Karpas-422 (cell line): ENCODE data around the gene CENPT. TPM values are rescaled to one million over a fixed set of nuclear protein-coding genes. Genes with fewer than 3 reads are reported as not detected.

ENCODE experiments used
- DNase-seq: peaks from one replicate; pipeline ENCODE4 v3.0.0-alpha.2; 2015
- H2AFZ ChIP-seq: fragments of 200-600 bp; sonication (generic); 2 replicates; pipeline ENCODE4 v1.6.1; 2014; ENCODE audit warnings: antibody characterized with exemption, low read length, mixed read lengths
- H3K27ac ChIP-seq: fragments of 200-600 bp; sonication (generic); 2 replicates; pipeline ENCODE4 v1.5.1; 2014; ENCODE audit warnings: mild to moderate bottlenecking, low read length, moderate library complexity
- H3K27me3 ChIP-seq: fragments of 200-600 bp; sonication (generic); 2 replicates; pipeline ENCODE4 v1.6.1; 2014; ENCODE audit warnings: low read length, mixed read lengths
- H3K36me3 ChIP-seq: fragments of 200-600 bp; sonication (generic); 2 replicates; pipeline ENCODE4 v1.6.1; 2014; ENCODE audit warnings: low read length, mixed read lengths; ENCODE audit not compliant: insufficient read depth
- H3K4me1 ChIP-seq: fragments of 200-600 bp; sonication (generic); 2 replicates; pipeline ENCODE4 v1.6.1; 2014; ENCODE audit warnings: mild to moderate bottlenecking, low read length, mixed read lengths
- H3K4me2 ChIP-seq: fragments of 200-600 bp; sonication (generic); 2 replicates; pipeline ENCODE4 v1.6.1; 2014; ENCODE audit warnings: low read length, low read depth, mild to moderate bottlenecking; ENCODE audit not compliant: poor library complexity, severe bottlenecking
- H3K4me3 ChIP-seq: fragments of 200-600 bp; sonication (generic); 2 replicates; pipeline ENCODE4 v1.5.1; 2014; ENCODE audit warnings: mild to moderate bottlenecking, antibody characterized with exemption, low read length, mixed read lengths
- H3K79me2 ChIP-seq: fragments of 200-600 bp; sonication (generic); 2 replicates; pipeline ENCODE4 v1.6.1; 2014; ENCODE audit warnings: mild to moderate bottlenecking, low read length, mixed read lengths
- H3K9ac ChIP-seq: fragments of 200-600 bp; sonication (generic); 2 replicates; pipeline ENCODE4 v1.6.0; 2014; ENCODE audit warnings: low read length
- H3K9me2 ChIP-seq: fragments of 200-600 bp; sonication (generic), shearing (Covaris generic); replicated peaks from 2 replicates; pipeline ENCODE4 v1.6.0; 2014; ENCODE audit warnings: mild to moderate bottlenecking, low read length, moderate library complexity; ENCODE audit not compliant: insufficient read depth
- H3K9me3 ChIP-seq: fragments of 300-700, 200-600 bp; sonication (generic); 2 replicates; pipeline ENCODE4 v1.6.1; 2014; ENCODE audit warnings: low read length, mixed read lengths
- H4K20me1 ChIP-seq: fragments of 200-600 bp; sonication (generic); 2 replicates; pipeline ENCODE4 v1.6.1; 2014; ENCODE audit warnings: mild to moderate bottlenecking, antibody characterized with exemption, low read length, low read depth; ENCODE audit not compliant: insufficient read depth
- total RNA-seq: library from RNA; depleted of rRNA; stranded (reverse); fragments of >200 nt; shearing (Covaris generic); gene quantifications from 2 replicates; pipeline ENCODE4 v1.2.3, GENCODE V29; 2014; ENCODE audit warnings: low replicate concordance

The CENPT gene
- total RNA-seq, 1 experiment from 2014 or later, result 22.0 TPM

DNA sequence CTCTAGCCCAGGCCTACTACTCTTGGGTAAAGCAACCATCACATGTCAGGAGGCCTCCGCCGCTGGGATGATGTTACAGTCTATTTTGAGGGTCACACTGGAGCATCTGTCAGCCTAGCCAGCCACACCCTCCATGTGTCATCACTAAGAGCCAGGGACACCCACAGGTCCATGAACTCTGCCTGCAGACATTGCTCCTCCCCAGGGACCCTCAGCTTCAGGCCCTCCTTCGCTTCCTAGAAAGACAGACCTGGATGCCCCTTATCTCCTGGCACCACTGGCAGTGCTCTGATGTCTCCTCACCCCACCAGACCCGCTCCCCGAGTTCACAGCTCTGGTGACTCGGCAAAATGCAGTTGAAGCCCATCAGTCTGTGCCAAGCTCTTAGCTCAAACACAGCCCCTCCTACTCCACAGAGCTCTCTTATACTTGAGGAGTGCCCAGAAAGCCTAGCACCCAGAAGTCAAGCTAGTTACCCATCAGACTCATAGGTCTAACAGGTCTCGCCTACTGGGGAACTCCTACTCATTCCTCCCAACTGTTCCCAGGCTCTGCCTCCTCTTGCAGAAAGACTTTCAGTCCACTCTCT lies 47.1 kb downstream of the CENPT start:
- Histone ChIP-seq H2AFZ (no peak overlapping the region), H3K4me1 (peaks cover 27% of the 10 kb centered on the region), H3K36me3 (peaks cover 14% of the 10 kb centered on the region), H3K9ac (no peak overlapping the region), H3K27me3 (no peaks in the 10 kb centered on the region), H4K20me1 (no peaks in the 10 kb centered on the region), H3K4me2 (no peak overlapping the region), H3K9me2 (no peaks in the 10 kb centered on the region), H3K9me3 (no peaks in the 10 kb centered on the region), H3K27ac (no peak overlapping the region), H3K4me3 (no peak overlapping the region), H3K79me2 (peaks cover 76% of the 10 kb centered on the region)
- DNase-seq, result no peak

DNA sequence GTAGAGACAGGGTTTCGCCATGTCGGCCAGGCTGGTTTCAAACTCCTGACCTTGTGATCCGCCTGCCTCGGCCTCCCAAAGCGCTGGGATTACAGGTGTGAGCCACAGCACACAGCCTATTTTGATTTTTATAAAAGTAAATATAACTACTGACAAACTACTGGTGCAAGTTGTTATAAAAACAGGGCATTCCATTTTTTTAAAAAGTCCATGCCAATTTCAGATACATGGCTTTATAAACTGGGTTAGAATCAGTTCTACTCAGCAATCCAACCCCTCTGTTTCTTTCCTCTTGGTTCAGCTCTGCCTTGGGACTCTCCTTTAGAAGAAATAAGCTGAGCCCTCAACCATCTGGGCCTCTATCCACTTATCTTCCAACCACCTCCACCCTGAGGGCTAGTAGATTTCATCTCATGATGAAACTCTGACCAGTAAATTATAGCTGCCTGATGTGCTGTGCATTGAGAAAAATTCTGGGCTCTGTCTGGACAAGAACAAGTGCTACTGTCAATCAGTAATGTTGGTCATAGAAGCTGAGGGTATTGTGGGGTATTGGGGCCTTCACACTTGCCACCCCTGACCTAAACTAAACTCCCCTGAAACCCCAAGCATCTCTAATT lies 51.3 kb downstream of the CENPT start:
- H3K79me2 ChIP-seq, result peaks cover 59% of the 10 kb centered on the region
- no peaks in the 10 kb centered on the region for H3K4me1 ChIP-seq
- no peak overlapping the region for H2AFZ ChIP-seq
- DNase-seq, result no peak
- no peak overlapping the region for H3K27ac ChIP-seq
- H3K9me2 ChIP-seq, result no peaks in the 10 kb centered on the region
- H3K27me3 ChIP-seq, result no peaks in the 10 kb centered on the region
- no peaks in the 10 kb centered on the region for H4K20me1 ChIP-seq
- H3K36me3 ChIP-seq, result no peaks in the 10 kb centered on the region
- H3K9ac ChIP-seq, result no peak overlapping the region
- H3K9me3 ChIP-seq, result no peaks in the 10 kb centered on the region
- H3K4me3 ChIP-seq, result no peak overlapping the region
- no peak overlapping the region for H3K4me2 ChIP-seq

DNA sequence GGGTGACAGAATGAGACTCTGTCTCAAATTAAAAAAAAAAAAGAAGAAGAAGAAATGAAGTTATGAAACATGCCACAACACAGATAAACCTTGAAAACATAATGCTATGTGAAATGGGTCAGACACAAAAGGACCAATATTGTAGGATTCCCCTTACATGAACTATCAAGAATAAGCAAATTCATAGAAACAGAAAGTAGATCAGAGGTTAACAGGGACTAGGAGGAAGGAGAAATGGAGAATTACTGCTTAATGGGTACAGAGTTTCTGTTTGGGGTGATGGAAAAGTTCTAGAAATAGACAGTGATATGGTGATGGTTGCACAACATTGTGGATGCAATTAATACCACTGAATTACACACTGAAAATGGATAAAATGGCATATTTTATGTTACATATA lies 57.4 kb downstream of the CENPT start:
- Histone ChIP-seq H3K9me2 (no peaks in the 10 kb centered on the region), H2AFZ (no peak overlapping the region), H3K4me1 (peaks cover 10% of the 10 kb centered on the region), H3K4me3 (no peak overlapping the region), H3K9me3 (no peaks in the 10 kb centered on the region), H3K27ac (no peak overlapping the region), H3K27me3 (no peaks in the 10 kb centered on the region), H4K20me1 (no peaks in the 10 kb centered on the region), H3K4me2 (no peak overlapping the region), H3K9ac (no peak overlapping the region), H3K79me2 (peaks cover 51% of the 10 kb centered on the region), H3K36me3 (no peaks in the 10 kb centered on the region)
- no peak for DNase-seq

DNA sequence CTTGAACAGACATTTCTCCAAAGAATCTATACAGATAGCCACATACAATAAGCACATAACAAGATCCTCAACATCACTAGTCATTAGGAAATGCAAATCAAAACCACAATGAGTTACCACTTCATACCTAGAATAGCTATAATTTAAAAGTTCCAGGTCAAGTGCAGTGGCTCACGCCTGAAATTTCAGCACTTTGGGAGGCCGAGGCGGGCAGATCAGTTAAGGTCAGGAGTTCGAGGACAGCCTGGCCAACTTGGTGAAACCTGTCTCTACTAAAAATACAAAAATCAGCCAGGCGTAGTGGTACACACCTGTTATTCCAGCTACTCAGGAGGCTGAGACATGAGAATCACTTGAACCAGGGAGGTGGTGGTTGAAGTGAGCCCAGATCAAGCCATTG lies 61.0 kb downstream of the CENPT start:
- H3K79me2 ChIP-seq, result peaks cover 48% of the 10 kb centered on the region
- no peaks in the 10 kb centered on the region for H4K20me1 ChIP-seq
- H3K4me3 ChIP-seq, result no peak overlapping the region
- H3K9me3 ChIP-seq, result no peaks in the 10 kb centered on the region
- H3K4me2 ChIP-seq, result peak overlapping the region; percentile 36
- no peaks in the 10 kb centered on the region for H3K27me3 ChIP-seq
- H3K9ac ChIP-seq, result no peak overlapping the region
- H3K36me3 ChIP-seq, result no peaks in the 10 kb centered on the region
- peaks cover 10% of the 10 kb centered on the region for H3K4me1 ChIP-seq
- no peaks in the 10 kb centered on the region for H3K9me2 ChIP-seq
- H3K27ac ChIP-seq, result peak overlapping the region; percentile 56
- no peak overlapping the region for H2AFZ ChIP-seq
- DNase-seq, result peak; percentile 63

DNA sequence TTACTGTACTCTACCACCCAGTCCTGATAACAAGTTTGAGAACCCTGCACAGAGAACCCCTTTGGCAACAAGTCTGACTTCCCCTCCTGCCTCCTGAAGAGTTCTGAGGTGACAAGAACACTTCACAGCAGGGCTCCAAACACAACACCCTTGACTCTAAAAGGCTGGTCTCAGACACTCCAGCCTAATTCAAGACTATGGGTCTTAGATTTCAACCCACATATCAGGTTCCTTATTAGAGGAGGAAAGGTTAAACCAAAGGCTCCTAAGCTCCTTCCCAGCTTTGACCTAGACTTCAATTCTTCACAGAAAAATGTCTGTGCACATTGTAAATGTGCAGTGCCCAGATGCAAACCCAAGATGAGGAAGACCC lies 64.2 kb downstream of the CENPT start:
- no peak for DNase-seq
- Histone ChIP-seq H2AFZ (no peak overlapping the region), H3K9ac (no peak overlapping the region), H3K36me3 (no peaks in the 10 kb centered on the region), H3K4me3 (no peak overlapping the region), H3K79me2 (peaks cover 50% of the 10 kb centered on the region), H4K20me1 (no peaks in the 10 kb centered on the region), H3K27ac (no peak overlapping the region), H3K4me1 (peaks cover 10% of the 10 kb centered on the region), H3K27me3 (no peaks in the 10 kb centered on the region), H3K9me3 (no peaks in the 10 kb centered on the region), H3K9me2 (no peaks in the 10 kb centered on the region), H3K4me2 (no peak overlapping the region)

DNA sequence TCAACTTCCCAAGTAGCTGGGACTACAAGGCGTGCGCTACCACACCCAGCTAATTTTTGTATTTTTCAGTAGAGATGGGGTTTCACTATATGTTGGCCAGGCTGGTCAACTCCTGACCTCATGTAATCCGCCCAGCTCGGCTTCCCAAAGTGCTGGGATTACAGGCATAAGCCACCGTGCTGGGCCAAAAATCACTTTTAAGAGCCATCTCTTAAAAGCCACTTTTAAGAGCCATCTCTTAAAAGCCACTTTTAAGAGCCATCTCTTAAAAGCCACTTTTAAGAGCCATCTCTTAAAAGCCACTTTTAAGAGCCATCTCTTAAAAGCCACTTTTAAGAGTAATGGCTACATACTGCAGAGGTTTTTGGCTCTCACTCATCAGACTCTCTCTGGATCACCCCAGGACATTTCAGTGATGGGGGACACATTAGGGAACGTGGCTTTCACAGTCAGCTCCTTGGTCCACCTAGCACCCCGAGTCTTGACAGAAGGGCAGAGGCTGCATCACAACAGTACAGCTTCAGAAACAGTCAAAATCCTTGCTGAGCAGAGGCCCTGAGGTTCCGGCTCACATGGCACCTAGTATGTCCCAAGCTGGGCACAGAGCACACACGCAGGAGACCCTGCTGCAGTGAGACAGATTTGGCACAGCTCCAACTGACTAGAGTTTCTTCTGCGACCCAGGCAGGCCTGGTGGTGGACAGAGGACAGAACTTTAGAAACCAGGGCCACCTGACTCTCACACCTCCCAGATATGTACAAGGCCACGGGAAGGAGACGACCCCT lies 64.7 kb downstream of the CENPT start:
- no peak overlapping the region for H3K9ac ChIP-seq
- H3K4me1 ChIP-seq, result peaks cover 10% of the 10 kb centered on the region
- no peaks in the 10 kb centered on the region for H3K9me2 ChIP-seq
- peaks cover 54% of the 10 kb centered on the region for H3K79me2 ChIP-seq
- H3K27ac ChIP-seq, result no peak overlapping the region
- H3K4me2 ChIP-seq, result no peak overlapping the region
- no peaks in the 10 kb centered on the region for H3K36me3 ChIP-seq
- no peak overlapping the region for H3K4me3 ChIP-seq
- H4K20me1 ChIP-seq, result no peaks in the 10 kb centered on the region
- DNase-seq, result no peak
- H2AFZ ChIP-seq, result no peak overlapping the region
- H3K9me3 ChIP-seq, result no peaks in the 10 kb centered on the region
- H3K27me3 ChIP-seq, result no peaks in the 10 kb centered on the region

DNA sequence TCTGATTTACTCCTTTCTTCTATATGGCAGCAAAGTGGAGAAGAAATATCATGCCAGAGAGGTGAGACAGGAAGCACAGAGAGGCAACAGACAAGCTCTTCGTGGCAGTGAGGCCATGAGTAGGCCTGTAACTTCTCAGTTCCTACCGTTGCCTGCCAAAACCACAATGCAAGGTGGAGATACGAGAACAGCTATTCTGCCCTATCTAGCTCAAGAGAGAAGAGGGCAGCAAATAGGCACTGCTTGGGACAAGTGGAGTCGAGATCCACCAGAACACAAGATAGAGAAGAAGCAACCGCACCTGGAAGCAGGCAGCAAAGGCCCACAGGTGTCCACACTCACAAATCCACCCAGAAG lies 66.0 kb downstream of the CENPT start:
- DNase-seq, result no peak
- H3K79me2 ChIP-seq, result peaks cover 47% of the 10 kb centered on the region
- H3K4me3 ChIP-seq, result no peak overlapping the region
- H3K9me2 ChIP-seq, result no peaks in the 10 kb centered on the region
- no peaks in the 10 kb centered on the region for H4K20me1 ChIP-seq
- no peaks in the 10 kb centered on the region for H3K36me3 ChIP-seq
- no peak overlapping the region for H3K9ac ChIP-seq
- H2AFZ ChIP-seq, result no peak overlapping the region
- H3K27me3 ChIP-seq, result no peaks in the 10 kb centered on the region
- H3K4me2 ChIP-seq, result no peak overlapping the region
- peaks cover 4% of the 10 kb centered on the region for H3K4me1 ChIP-seq
- H3K9me3 ChIP-seq, result no peaks in the 10 kb centered on the region
- H3K27ac ChIP-seq, result no peak overlapping the region

DNA sequence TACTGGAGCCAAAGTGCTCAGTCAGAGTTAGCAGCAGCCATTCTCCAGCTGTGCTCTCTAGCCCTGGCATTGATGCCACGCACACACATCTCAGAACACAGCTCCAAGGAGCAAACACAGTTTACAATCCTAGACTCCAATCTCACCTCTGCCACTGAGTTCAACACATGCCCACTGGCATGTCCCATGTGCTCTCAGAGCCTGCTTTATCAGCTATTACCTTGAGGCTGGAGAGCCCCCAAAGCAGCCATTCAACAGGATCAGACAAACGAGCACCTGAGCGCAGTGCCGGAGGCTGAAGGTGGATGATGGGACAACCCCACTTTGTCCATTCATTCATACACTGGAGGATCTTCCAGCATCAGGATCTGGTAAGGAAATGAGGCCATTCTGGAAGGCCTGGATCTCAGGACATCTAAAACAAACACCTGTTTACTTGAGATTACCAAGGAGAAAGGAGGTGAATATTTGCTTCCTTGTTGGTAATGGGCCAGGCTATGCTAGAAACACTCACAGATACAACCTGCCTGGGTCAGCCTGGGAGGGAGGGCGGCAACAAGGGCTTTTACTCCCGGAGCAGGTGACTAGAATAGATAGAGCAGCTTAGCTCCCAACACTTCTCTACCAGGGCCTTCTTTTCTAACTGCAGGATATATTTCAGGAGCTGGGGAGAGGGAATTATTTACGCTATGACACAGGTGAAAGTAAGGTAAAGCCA lies 66.5 kb downstream of the CENPT start:
- Histone ChIP-seq H3K79me2 (peaks cover 41% of the 10 kb centered on the region), H3K27me3 (no peaks in the 10 kb centered on the region), H3K27ac (no peak overlapping the region), H3K4me3 (no peak overlapping the region), H3K9me2 (no peaks in the 10 kb centered on the region), H4K20me1 (no peaks in the 10 kb centered on the region), H3K9me3 (no peaks in the 10 kb centered on the region), H3K4me2 (no peak overlapping the region), H2AFZ (no peak overlapping the region), H3K9ac (no peak overlapping the region), H3K36me3 (no peaks in the 10 kb centered on the region), H3K4me1 (no peaks in the 10 kb centered on the region)
- no peak for DNase-seq
